Adrenal gland (tissue), 5 donors: Measurements from ENCODE around the gene EPHB2.

Experiments
- POLR2A ChIP-seq, 2 donors: fragments of 450-650 bp; IDR thresholded peaks; one replicate each; pipeline ENCODE4 v1.6.1; 2017; ENCODE audit warnings: antibody characterized with exemption in 2 of 2, mild to moderate bottlenecking in 2 of 2, moderate library complexity in 1 of 2
- TF ChIP-seq, protein P1 (sequence below), 6 experiments: fragments of 450-650 bp in 4 of 6; fragments of 200-600 bp in 2 of 6; sonication (generic) in 1 of 6; IDR thresholded peaks; 1 replicate in 5 of 6; 2 replicates in 1 of 6; pipeline versions ENCODE4 v1.5.1 to v1.8.0; 2016 to 2021; ENCODE audit warnings: antibody characterized with exemption in 6 of 6, mild to moderate bottlenecking in 2 of 6, moderate library complexity in 1 of 6
- donor health status: DM: no; HTN: no; CAD: no.

DNA sequence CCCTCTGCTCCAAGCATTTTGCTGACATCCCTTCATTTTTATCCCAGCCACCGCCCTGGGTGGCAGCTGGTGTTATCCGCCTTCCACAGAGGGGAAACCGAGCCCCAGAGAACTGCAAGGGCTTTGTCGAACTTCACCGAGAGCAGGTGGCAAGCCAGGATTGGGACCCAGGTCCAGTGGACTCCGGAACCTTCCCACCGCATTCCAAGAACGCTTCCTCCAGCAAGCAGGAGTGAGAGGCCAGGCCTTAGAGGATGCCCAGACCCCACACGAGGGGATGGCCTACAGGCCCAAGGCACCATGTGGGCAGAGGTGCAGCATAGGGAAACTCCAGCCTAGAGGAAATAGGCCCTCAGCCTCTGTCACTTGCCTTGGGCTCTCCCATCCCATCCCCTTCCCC, 90.7 kb downstream of the EPHB2 start:
- TF ChIP-seq, protein P1, sequence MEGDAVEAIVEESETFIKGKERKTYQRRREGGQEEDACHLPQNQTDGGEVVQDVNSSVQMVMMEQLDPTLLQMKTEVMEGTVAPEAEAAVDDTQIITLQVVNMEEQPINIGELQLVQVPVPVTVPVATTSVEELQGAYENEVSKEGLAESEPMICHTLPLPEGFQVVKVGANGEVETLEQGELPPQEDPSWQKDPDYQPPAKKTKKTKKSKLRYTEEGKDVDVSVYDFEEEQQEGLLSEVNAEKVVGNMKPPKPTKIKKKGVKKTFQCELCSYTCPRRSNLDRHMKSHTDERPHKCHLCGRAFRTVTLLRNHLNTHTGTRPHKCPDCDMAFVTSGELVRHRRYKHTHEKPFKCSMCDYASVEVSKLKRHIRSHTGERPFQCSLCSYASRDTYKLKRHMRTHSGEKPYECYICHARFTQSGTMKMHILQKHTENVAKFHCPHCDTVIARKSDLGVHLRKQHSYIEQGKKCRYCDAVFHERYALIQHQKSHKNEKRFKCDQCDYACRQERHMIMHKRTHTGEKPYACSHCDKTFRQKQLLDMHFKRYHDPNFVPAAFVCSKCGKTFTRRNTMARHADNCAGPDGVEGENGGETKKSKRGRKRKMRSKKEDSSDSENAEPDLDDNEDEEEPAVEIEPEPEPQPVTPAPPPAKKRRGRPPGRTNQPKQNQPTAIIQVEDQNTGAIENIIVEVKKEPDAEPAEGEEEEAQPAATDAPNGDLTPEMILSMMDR (IDR thresholded peaks at IDR 0.05): no peak
- no peak for TF ChIP-seq POLR2A (IDR thresholded peaks at IDR 0.05)
